ENCODE results near the gene KIF21A. TPM values are rescaled to one million over a fixed set of nuclear protein-coding genes. Genes with fewer than 3 reads are reported as not detected.
A peak's percentile ranks its signal among the peaks of the same experiment; 100 is the strongest.

KIF21A gene
- total RNA-seq, 6 experiments from 2014 or later: 0.55 to 2.7 (median 0.83) TPM

GRCh38 chr12:39367494-39367893, 75.4 kb downstream of the KIF21A start:
- no peaks in the 10 kb centered on the region; the same call in 1 of the 2 replicates for H3K27me3 Mint-ChIP-seq (ENCODE audit: insufficient read depth)
- H3K36me3 Mint-ChIP-seq (ENCODE audit: low read depth): no peaks in the 10 kb centered on the region
- H3K27ac Mint-ChIP-seq: no peak overlapping the region
- H3K4me3 Mint-ChIP-seq: no peak overlapping the region
- H3K4me1 Mint-ChIP-seq (ENCODE audit: low read depth): no peaks in the 10 kb centered on the region
- DNase-seq: no peak
- TF ChIP-seq, protein P1, sequence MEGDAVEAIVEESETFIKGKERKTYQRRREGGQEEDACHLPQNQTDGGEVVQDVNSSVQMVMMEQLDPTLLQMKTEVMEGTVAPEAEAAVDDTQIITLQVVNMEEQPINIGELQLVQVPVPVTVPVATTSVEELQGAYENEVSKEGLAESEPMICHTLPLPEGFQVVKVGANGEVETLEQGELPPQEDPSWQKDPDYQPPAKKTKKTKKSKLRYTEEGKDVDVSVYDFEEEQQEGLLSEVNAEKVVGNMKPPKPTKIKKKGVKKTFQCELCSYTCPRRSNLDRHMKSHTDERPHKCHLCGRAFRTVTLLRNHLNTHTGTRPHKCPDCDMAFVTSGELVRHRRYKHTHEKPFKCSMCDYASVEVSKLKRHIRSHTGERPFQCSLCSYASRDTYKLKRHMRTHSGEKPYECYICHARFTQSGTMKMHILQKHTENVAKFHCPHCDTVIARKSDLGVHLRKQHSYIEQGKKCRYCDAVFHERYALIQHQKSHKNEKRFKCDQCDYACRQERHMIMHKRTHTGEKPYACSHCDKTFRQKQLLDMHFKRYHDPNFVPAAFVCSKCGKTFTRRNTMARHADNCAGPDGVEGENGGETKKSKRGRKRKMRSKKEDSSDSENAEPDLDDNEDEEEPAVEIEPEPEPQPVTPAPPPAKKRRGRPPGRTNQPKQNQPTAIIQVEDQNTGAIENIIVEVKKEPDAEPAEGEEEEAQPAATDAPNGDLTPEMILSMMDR (IDR thresholded peaks at IDR 0.05): no peak
- H3K9me3 Mint-ChIP-seq: no peaks in the 10 kb centered on the region

DNA sequence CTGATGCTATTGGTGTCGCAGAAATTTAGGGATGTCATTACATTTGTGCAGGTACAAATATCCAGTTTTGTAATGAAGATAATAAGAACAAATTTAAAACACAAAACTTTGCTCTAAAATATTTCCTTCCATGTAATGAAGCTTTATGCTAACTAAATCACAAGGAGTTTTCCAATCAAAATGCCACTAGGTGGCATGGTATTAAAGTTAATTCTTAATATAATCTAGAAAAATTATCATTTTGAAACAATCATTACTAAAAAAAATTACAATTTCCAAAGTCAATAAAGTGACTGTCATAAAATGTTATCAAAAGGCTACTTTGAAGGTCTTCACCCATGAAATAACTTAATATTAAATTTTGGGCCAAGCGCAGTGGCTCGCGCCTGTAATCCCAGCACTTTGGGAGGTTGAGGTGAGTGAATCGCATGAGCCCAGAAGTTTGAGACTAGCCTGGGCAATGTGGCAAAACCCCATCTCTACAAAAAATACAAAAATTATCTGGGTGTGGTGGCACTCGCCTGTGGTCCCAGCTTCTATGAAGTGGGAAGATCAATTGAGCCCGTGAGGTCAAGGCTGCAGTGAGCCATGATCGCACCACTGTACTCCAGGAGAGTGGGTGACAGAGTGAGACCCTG, 77.4 kb downstream of the KIF21A start:
- Mint-ChIP-seq H3K4me1 (ENCODE audit: low read depth) (no peaks in the 10 kb centered on the region), H3K4me3 (no peak overlapping the region), H3K27ac (no peak overlapping the region), H3K27me3 (ENCODE audit: insufficient read depth) (no peaks in the 10 kb centered on the region; the same call in 1 of the 2 replicates), H3K36me3 (ENCODE audit: low read depth) (peaks cover 4% of the 10 kb centered on the region; the same call in 1 of the 2 replicates), H3K9me3 (0 out of 2 replicates have a peak, but pooled peaks cover 3% of the 10 kb centered on the region)
- TF ChIP-seq, protein P1 (IDR thresholded peaks at IDR 0.05): peak; percentile 49
- no peak for DNase-seq

DNA sequence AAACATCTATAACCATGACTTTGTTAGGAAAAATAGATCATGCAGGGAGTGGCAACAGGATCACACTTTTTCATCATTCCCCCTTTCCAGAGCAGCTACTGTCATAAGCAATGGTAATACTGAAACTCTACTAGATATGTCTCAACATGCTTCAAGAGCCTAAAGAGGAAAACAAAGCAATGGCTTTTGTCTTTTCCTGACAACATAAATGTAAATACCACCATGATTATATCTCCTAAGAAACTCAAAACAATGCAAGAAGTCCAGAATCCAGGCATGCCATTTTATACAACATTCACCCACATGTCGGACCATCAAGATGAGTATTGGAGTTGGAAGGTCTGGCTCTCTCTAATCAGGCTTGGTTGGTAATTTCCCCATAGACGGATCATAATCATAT, 78.7 kb downstream of the KIF21A start:
- H3K4me3 Mint-ChIP-seq: no peak overlapping the region
- no peak for DNase-seq
- peaks cover 4% of the 10 kb centered on the region; the same call in 1 of the 2 replicates for H3K36me3 Mint-ChIP-seq (ENCODE audit: low read depth)
- H3K9me3 Mint-ChIP-seq: 0 out of 2 replicates have a peak, but pooled peaks cover 3% of the 10 kb centered on the region
- H3K27ac Mint-ChIP-seq: no peak overlapping the region
- TF ChIP-seq, protein P1 (IDR thresholded peaks at IDR 0.05): no peak
- H3K27me3 Mint-ChIP-seq (ENCODE audit: insufficient read depth): no peaks in the 10 kb centered on the region; the same call in 1 of the 2 replicates
- no peaks in the 10 kb centered on the region for H3K4me1 Mint-ChIP-seq (ENCODE audit: low read depth)

DNA sequence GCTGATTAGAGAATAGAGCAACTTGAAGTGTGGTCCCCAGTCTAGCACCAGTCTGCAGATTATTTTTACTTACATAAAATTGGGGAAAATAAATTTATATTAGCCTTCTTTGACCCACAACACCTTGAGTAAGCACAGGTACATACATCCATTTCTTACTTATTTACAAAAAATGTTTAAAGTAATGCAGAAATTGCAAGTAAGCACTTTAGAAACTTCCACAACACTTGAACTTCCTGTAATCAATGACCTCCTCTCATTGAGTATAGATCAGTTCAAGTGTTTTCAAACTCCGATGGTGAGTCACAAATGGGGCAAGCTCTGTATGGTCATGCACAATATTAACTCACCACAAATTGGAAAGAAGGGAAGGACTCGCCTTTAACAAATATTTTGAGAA, 83.3 kb downstream of the KIF21A start:
- DNase-seq: no peak
- Mint-ChIP-seq H3K4me3 (no peak overlapping the region), H3K27ac (no peak overlapping the region), H3K27me3 (ENCODE audit: insufficient read depth) (no peaks in the 10 kb centered on the region), H3K9me3 (peaks cover 11% of the 10 kb centered on the region; the same call in 1 of the 2 replicates), H3K4me1 (ENCODE audit: low read depth) (no peaks in the 10 kb centered on the region), H3K36me3 (ENCODE audit: low read depth) (peaks cover 4% of the 10 kb centered on the region; the same call in 1 of the 2 replicates)
- TF ChIP-seq, protein P1 (IDR thresholded peaks at IDR 0.05): no peak

DNA sequence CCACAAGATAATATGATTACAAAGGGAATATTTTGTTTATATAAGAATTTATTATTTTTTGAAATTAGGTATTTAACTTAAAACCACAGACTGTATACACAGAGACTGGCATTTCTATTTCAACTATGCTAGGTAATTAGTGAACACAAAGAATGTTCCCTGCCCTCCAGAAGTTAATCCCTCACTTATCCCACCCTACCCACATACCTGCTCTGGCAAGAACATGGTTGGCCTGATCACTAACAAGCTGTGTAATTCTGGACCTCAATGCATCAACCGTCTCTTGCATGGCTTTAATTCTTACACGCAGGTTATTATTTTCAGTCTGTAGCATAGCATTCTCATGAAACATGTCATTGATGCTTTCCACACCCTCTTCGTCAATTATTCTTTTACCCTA, 85.9 kb downstream of the KIF21A start:
- Mint-ChIP-seq H3K36me3 (ENCODE audit: low read depth) (peaks cover 3% of the 10 kb centered on the region; the same call in 1 of the 2 replicates), H3K4me1 (ENCODE audit: low read depth) (no peaks in the 10 kb centered on the region), H3K4me3 (no peak overlapping the region), H3K27ac (no peak overlapping the region), H3K27me3 (ENCODE audit: insufficient read depth) (no peaks in the 10 kb centered on the region), H3K9me3 (peaks cover 9% of the 10 kb centered on the region; the same call in 1 of the 2 replicates)
- DNase-seq: no peak
- TF ChIP-seq, protein P1 (IDR thresholded peaks at IDR 0.05): no peak

Data from HFFc6 (cell line).